GM18951 (cell line): ENCODE data around the gene NXPH2.

Experiments
- POLR2A ChIP-seq: IDR thresholded peaks from 4 replicates; pipeline ENCODE4 v1.6.1; 2011; ENCODE audit warnings: mild to moderate bottlenecking; ENCODE audit not compliant: insufficient read length, insufficient read depth; ENCODE audit errors: extremely low read depth
- in situ Hi-C: fragments of 300-500 bp; cut with MboI; formaldehyde crosslinking; loops from one replicate; pipeline ENCODE4 v1.12.0; 2022; ENCODE audit warnings: low sequenced_read_pairs, mixed read lengths, inconsistent platforms; ENCODE audit not compliant: unreplicated experiment

The NXPH2 gene

DNA sequence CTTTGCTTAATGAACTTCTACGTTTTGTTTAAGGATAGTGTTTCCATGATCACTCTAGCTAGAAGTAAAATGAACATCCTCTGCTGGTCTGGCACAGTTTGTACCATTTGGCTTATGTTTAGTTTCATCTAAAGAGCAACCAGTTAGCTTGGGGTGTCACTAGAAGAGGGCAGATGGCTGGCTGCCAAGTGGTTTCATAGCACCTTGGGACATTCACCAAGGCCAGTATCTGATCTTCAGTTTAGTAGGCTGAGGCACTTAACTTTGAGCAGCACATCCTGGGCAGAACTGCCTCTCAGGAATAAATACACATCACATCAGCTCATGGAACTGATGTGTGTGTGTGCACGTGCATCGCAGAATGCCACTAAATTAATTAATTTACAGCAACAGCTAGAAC is 68.4 kb downstream of the NXPH2 start:
- no peak for TF ChIP-seq POLR2A

GRCh38 chr2:138708682-138709241 is 71.4 kb downstream of the NXPH2 start:
- no peak for TF ChIP-seq POLR2A
- in situ Hi-C loops: no loop called here

More for the DNA sequence above, 68.4 kb downstream of the NXPH2 start:
- in situ Hi-C loops: no loop called here

DNA sequence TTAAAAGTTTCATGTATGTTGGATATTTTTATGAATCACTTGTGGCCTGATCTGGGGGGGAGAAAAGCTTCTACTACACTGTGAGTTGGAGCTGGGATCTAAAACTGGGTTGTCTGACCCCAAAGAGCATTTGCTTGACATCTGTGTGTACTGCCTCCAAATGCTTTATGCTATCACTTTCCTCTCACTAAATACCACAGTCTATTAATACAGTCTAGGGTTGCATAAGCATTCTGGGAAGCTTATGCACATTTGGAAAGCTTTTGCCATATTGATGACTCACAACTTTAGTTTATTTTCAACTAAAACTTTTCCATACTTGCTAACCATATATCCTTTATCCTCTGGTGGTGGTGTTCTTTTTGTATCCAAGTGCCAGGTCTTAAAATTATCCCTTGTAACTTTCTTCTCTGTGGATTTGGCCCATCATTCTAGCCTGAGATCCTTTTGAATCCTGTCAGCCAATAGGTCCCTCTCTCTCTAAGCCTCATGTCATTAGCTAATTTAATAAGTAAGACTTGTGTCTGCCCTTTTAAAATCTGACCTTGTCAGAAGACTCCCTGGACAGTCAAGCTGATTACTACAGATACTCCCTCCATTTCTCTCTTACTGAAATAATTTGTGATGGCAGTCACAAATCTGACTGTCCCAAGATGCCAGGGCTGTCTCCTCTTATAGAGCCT is 72.7 kb downstream of the NXPH2 start:
- in situ Hi-C loops: no loop called here

GRCh38 chr2:138703242-138703641 is 76.9 kb downstream of the NXPH2 start:
- in situ Hi-C loops: no loop called here
- TF ChIP-seq POLR2A: no peak

More for the DNA sequence above, 72.7 kb downstream of the NXPH2 start:
- no peak for TF ChIP-seq POLR2A

DNA sequence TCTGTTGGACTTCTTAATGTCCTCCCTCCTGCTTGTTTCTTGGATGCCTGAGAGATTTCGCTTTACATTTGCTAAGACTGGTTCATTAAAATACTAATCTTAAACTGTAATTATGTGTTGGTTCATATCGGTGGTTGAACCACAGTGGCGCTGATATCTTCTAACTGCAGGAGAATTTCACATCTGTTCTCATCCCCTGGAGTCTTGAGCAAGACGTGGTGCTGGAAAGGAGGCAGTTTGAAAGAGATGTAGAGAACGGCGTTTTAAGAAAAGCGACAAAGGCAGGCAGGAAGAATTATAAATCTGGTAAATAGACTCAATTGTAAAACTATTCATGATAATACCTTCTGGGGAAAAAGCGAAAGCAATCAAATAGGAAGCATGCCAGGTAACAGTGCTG is 79.5 kb downstream of the NXPH2 start:
- in situ Hi-C loops: no loop called here

DNA sequence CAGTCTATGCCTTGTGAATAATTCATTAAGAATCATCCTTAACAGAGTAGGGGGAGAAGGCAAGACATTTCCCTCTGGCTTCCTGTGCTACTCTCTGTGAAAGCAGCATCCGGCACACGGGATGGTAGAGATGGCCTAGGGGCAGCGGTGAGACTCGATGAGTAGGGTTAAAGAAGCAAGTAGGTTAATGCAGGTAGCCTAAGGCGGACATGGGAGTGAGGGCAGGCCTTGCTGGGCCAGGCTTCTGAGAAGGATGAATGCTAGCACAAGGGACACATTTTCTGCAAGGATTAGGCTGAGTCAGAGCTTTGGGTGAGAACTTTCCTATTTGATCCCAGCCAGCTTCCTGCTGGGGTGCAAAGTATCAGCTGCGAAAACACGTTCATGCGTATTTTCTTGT is 80.8 kb downstream of the NXPH2 start:
- in situ Hi-C loops: no loop called here

More for the DNA sequence above, 79.5 kb downstream of the NXPH2 start:
- no peak for TF ChIP-seq POLR2A

GRCh38 chr2:138698428-138698827 is 81.8 kb downstream of the NXPH2 start:
- in situ Hi-C loops: no loop called here
- TF ChIP-seq POLR2A: no peak

More for the DNA sequence above, 80.8 kb downstream of the NXPH2 start:
- no peak for TF ChIP-seq POLR2A

- no peak for TF ChIP-seq POLR2A
- in situ Hi-C loops: no loop called here
Observed at GRCh38 chr2:138691667-138692066, 88.5 kb downstream of the NXPH2 start.

- in situ Hi-C loops: no loop called here
- TF ChIP-seq POLR2A: no peak
Observed at GRCh38 chr2:138689705-138690104, 90.5 kb downstream of the NXPH2 start.

GRCh38 chr2:138682163-138682562 is 98.0 kb downstream of the NXPH2 start:
- in situ Hi-C loops: no loop called here
- TF ChIP-seq POLR2A: no peak

- in situ Hi-C loops: no loop called here
- no peak for TF ChIP-seq POLR2A
Observed at GRCh38 chr2:138677221-138677620, 103.0 kb downstream of the NXPH2 start.

DNA sequence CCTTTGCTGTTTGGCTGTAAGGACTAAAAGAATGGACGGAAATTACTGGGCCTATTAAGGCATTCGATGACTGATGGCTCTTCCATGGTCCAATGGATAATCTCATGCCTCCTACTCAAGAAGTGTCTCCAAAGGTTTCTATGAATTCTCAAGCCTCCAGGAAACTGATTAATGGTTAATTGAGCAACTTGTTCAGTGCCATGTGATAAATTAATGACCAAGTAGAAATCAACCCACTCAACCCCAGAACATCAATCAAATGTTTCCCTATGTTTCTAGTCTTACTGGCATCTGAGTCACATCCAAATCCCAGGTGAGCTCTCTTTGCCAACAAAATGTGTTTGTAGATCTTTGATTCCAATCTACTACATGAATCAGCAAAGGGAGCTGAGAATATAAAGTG is 103.6 kb downstream of the NXPH2 start:
- in situ Hi-C loops: no loop called here
- TF ChIP-seq POLR2A: no peak

DNA sequence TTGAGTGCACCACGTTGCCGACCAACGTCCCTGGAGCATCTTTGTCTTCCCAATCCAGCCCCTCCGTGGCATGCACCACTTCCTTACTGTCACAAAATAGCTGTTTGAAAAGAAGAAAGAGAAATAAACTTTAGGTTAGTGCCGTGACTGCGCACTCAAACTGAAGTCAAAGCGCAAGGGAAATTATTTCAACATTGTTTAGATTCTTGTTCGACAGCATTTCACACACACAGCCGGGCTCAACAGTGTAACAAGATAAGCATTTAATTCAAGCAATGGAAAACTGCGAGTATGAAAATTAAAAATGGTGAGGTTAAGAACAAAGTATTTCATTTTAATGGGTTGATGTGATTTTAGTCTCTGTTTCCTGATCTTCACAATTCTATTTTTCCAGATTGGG is 108.6 kb downstream of the NXPH2 start:
- in situ Hi-C loops: no loop called here
- TF ChIP-seq POLR2A: no peak

GRCh38 chr2:138670734-138671133 is 109.5 kb downstream of the NXPH2 start:
- in situ Hi-C loops: no loop called here
- no peak for TF ChIP-seq POLR2A
